ENCODE measurements around the gene EIF2AK3.

EIF2AK3 gene

GRCh38 chr2:88537640-88538039 lies 89.6 kb downstream of the EIF2AK3 start:
- no peak for DNase-seq

GRCh38 chr2:88530081-88530480 lies 97.2 kb downstream of the EIF2AK3 start:
- DNase-seq = no peak

- no peak for DNase-seq
Measured at GRCh38 chr2:88521445-88522073, 105.7 kb downstream of the EIF2AK3 start.

GRCh38 chr2:88517759-88518201 lies 109.5 kb downstream of the EIF2AK3 start:
- no peak for DNase-seq

All from stimulated activated CD4-positive, alpha-beta T cell treated with anti-CD3 and anti-CD28 coated beads, Interleukin-2, amount 100 ng/mL, for 48 hours (primary cell).